Activated T-cell treated with anti-CD3 and anti-CD28 coated beads, Interleukin-2, amount 50 U/mL, for 72 hours (primary cell): Measurements from ENCODE around the gene GCK. TPM values are rescaled to one million over a fixed set of nuclear protein-coding genes. Genes with fewer than 3 reads are reported as not detected.

Experiments used
- ATAC-seq, 2 donors: fragments of 150-1000 bp; cut with Tn5 transposase; replicated peaks in 1 of 2; 2 replicates each; pipeline ENCODE4 v1.10.0; 2021; ENCODE audit warnings: moderate library complexity in 2 of 2, mild to moderate bottlenecking in 1 of 2
- DNase-seq, 2 donors: peaks; one replicate each; pipeline ENCODE4 v3.0.0; 2021 to 2022; ENCODE audit warnings: mixed read lengths in 1 of 2
- H3K27ac Mint-ChIP-seq: one replicate; pipeline ENCODE4 v1.8.0; 2022; ENCODE audit warnings: mild to moderate bottlenecking, moderate library complexity, mixed read lengths
- H3K27me3 Mint-ChIP-seq: one replicate; pipeline ENCODE4 v1.8.0; 2022; ENCODE audit warnings: low read depth, mixed read lengths
- H3K36me3 Mint-ChIP-seq, 2 donors: one replicate each; pipeline ENCODE4 v1.8.0; 2022; ENCODE audit warnings: mixed read lengths in 2 of 2, mild to moderate bottlenecking in 1 of 2; ENCODE audit not compliant: insufficient read depth in 2 of 2
- H3K4me1 Mint-ChIP-seq: one replicate; pipeline ENCODE4 v1.8.0; 2022; ENCODE audit warnings: low read depth, mixed read lengths
- H3K4me3 Mint-ChIP-seq, 2 donors: one replicate each; pipeline ENCODE4 v1.8.0; 2022; ENCODE audit warnings: mild to moderate bottlenecking in 2 of 2, mixed read lengths in 2 of 2, moderate library complexity in 2 of 2
- H3K9me3 Mint-ChIP-seq, 2 donors: one replicate each; pipeline ENCODE4 v1.8.0; 2022; ENCODE audit warnings: mixed read lengths in 2 of 2
- total RNA-seq, 2 donors: library from RNA; stranded (reverse); gene quantifications; one replicate each; pipeline ENCODE4 v1.2.3, GENCODE V29; 2022

The GCK gene
- total RNA-seq, 2 donors from 2014 or later: 0.67 to 1.3 TPM

DNA sequence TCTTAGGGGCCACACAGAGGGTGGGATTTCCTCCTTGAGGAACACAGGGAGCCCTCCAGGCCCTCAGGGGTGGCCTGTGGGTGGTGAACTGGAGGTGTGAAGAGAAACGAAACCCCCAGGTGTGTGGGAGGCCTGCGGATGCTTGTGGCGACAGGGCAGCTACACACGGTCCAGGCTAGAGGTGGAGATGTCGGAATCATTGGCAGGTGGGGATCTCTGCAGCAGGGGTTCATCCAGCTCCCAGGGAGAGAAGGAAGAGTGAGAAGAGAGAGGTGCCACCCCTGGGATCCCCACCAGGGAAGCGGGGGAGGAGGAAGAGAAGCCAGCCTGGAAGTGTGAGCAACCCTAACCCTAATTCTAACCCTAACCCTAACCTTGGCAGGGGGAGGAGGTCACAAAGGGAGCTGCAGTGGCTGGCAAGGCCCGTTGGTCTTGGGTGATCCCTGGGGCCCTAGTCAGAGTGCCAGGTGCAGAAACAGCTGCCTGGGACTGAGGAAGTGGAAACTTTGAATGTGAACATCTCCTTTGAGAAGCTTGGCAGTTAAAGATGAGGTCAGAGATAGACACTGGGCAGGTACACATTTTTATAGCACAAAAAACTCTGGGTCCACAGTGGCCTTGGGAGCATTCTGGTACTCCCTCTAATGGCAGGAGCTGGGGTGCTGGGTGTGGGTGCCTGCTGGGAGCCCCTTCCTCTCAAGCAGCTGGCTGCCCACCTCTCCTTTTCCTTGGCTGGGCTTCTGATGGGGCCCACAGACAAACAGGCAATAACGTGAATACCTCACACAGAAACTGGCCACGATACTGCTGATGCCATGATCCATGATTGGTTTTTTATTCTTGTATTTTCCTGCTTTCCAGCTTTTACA is 91.9 kb downstream of the GCK start:
- Mint-ChIP-seq H3K4me1 (peaks cover 22% of the 10 kb centered on the region), H3K27me3 (no peaks in the 10 kb centered on the region), H3K4me3 (peak overlapping the region in 1 of 2 donors; percentile 24), H3K9me3 (no peaks in the 10 kb centered on the region), H3K36me3 (no peaks in the 10 kb centered on the region), H3K27ac (no peak overlapping the region)
- DNase-seq (no peak), ATAC-seq (peak; percentile 80 to 83)

DNA sequence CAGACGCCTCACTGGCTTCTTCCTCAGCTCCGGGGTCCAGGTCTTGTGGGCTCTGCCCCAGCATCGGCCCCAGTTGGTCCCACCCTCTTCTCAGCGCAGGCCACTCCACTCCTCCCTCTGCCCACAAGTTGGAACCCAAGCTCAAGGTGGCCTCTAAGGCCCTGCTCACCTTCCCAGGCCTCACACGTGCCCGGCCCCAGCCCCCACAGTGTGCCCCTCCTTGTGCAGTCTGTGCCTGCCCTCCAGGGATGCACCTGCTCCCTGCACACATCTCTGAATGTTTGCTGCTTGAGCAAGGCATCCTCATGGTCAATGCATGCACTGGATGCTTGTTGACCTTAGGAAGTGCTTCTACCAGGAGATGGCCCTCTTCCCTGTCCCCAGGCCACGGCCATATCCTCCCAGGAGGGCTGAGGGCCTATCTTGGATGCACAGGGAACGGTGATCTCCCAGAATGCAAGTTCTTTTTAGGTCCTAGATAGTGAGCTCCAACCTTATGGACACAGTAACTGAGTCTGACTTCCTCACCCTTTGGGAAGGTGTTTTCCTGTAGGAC is 92.8 kb downstream of the GCK start:
- Mint-ChIP-seq H3K27me3 (no peaks in the 10 kb centered on the region), H3K27ac (no peak overlapping the region), H3K36me3 (no peaks in the 10 kb centered on the region), H3K4me1 (peaks cover 22% of the 10 kb centered on the region), H3K4me3 (peak overlapping the region in 1 of 2 donors; percentile 39), H3K9me3 (no peaks in the 10 kb centered on the region)
- DNase-seq: no peak
- ATAC-seq: no peak

DNA sequence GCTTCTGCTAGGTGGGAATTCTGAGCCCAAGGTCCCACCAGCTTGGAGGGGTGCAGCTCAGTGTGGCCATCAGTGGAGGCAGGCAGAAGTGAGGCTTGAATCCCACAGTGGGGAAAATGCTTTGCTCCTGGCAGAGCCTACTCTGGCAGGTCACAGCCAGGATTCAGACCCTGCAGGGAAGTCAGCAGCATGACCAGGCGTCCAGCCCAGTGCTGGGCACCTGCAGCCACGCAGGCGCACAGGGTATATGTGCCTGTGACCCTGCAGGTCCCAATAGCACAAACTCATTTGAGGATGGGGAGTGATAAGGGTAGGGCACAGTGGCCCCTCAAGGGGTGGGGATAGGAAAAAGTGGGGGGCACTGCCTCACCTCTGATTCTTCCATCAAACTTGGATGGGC is 93.5 kb downstream of the GCK start:
- H3K27ac Mint-ChIP-seq: no peak overlapping the region
- H3K27me3 Mint-ChIP-seq: no peaks in the 10 kb centered on the region
- no peaks in the 10 kb centered on the region for H3K9me3 Mint-ChIP-seq
- no peak for DNase-seq
- ATAC-seq: no peak
- peaks cover 22% of the 10 kb centered on the region for H3K4me1 Mint-ChIP-seq
- H3K4me3 Mint-ChIP-seq: no peak overlapping the region
- H3K36me3 Mint-ChIP-seq: no peaks in the 10 kb centered on the region

DNA sequence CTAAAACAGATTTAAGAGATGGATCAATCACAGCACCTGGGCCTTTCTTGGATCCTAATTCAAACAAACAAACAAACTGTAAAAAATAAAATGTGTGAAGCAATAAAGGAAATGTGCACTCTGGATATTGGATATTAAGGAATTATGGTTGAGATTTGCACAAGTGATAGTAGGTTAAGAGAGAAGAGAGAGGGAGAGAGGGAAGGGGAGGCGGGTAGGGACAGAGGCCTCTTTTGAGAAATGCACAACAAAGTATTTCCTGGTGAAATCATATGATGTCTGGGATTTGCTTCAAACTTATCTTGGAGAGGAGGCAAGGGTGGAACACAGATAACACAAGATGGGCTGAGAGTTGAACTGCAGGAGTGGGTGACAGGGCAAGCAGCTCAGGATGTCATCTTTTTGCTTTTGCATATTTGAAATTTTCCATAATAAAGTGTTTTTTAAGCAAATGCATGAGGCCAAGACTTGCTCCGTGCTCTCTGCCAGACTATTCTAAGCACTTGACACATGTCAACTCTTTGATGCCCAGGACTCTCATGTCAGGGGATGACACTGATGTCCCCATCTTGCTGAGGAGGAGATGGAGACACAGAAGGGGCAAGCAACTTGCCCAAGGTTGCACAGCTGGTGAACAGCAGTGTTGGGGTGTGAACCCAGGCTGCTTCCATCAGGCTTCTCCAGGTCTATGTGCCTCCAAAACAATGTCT is 94.2 kb downstream of the GCK start:
- no peaks in the 10 kb centered on the region for H3K36me3 Mint-ChIP-seq

DNA sequence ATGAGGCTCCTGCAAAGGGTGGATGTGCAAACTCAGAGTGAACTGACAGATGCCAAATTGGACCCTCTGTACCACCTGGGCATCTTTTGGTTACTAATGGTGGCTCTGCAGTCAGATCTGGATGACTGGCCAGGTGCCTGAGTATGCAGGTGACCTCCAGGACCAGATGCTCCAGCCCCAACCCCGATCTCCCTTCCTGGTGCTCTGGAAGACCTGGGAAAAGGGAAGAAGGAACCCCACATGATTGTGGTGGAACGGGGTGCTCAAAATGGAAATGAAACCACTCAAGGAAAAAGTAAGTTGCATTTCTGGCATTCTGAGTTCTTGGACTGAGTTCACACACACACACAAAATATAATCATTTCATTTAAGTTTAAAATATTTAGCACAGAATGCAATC is 94.9 kb downstream of the GCK start:
- no peak overlapping the region for H3K27ac Mint-ChIP-seq
- peaks cover 22% of the 10 kb centered on the region for H3K4me1 Mint-ChIP-seq
- H3K36me3 Mint-ChIP-seq: no peaks in the 10 kb centered on the region
- H3K27me3 Mint-ChIP-seq: no peaks in the 10 kb centered on the region
- ATAC-seq (no peak), DNase-seq (no peak)
- no peak overlapping the region for H3K4me3 Mint-ChIP-seq
- H3K9me3 Mint-ChIP-seq: no peaks in the 10 kb centered on the region

More for the DNA sequence above, 94.2 kb downstream of the GCK start:
- no peaks in the 10 kb centered on the region for H3K9me3 Mint-ChIP-seq
- peaks cover 22% of the 10 kb centered on the region for H3K4me1 Mint-ChIP-seq
- H3K27ac Mint-ChIP-seq: no peak overlapping the region
- H3K4me3 Mint-ChIP-seq: no peak overlapping the region
- no peak for ATAC-seq
- DNase-seq: no peak
- no peaks in the 10 kb centered on the region for H3K27me3 Mint-ChIP-seq

Other genes with a start within 250 kb of the GCK start
- not detected for gene SPDYE1, start 191.5 kb downstream of the GCK start, total RNA-seq
- 10 to 100 TPM; 57.8 to 58.8 TPM for gene DBNL, start 144.7 kb downstream of the GCK start, total RNA-seq
- 1 to 10 TPM; 1.2 to 1.7 TPM for gene PGAM2, start 123.9 kb downstream of the GCK start, total RNA-seq
- gene POLM, start 106.9 kb downstream of the GCK start, total RNA-seq: 10 to 100 TPM; 40.2 to 46.0 TPM
- gene AEBP1, start 85.1 kb downstream of the GCK start, total RNA-seq: 10 to 100 TPM; 18.1 to 18.4 TPM
- 100 to 1,000 TPM; 101 to 138 TPM for gene POLD2, start 65.9 kb downstream of the GCK start, total RNA-seq
- gene MYL7, start 48.1 kb downstream of the GCK start, total RNA-seq: not detected
- gene YKT6, start 11.5 kb upstream of the GCK start, total RNA-seq: 10 to 100 TPM; 66.0 to 72.3 TPM
- 1 to 10 TPM in 1 of 2 donors, under 1 TPM in 1; 0.86 to 1.4 TPM for gene CAMK2B, start 136.2 kb upstream of the GCK start, total RNA-seq